ENCODE data around the gene MAT2B.

GRCh38 chr5:163508753-163509152 is 3.3 kb downstream of the MAT2B start:
- TF ChIP-seq, protein P1, sequence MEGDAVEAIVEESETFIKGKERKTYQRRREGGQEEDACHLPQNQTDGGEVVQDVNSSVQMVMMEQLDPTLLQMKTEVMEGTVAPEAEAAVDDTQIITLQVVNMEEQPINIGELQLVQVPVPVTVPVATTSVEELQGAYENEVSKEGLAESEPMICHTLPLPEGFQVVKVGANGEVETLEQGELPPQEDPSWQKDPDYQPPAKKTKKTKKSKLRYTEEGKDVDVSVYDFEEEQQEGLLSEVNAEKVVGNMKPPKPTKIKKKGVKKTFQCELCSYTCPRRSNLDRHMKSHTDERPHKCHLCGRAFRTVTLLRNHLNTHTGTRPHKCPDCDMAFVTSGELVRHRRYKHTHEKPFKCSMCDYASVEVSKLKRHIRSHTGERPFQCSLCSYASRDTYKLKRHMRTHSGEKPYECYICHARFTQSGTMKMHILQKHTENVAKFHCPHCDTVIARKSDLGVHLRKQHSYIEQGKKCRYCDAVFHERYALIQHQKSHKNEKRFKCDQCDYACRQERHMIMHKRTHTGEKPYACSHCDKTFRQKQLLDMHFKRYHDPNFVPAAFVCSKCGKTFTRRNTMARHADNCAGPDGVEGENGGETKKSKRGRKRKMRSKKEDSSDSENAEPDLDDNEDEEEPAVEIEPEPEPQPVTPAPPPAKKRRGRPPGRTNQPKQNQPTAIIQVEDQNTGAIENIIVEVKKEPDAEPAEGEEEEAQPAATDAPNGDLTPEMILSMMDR (IDR thresholded peaks at IDR 0.05; ENCODE audit: insufficient read depth, low read length, poor library complexity, severe bottlenecking): no peak
- no peak for TF ChIP-seq EZH2phosphoT487 (conservative IDR thresholded peaks at IDR 0.05; ENCODE audit: low read length)

Data from SU-DHL-6 (cell line).